K562 (cell line): ENCODE results near the gene ZNF324B. TPM values are rescaled to one million over a fixed set of nuclear protein-coding genes. Genes with fewer than 3 reads are reported as not detected.

Source experiments
- CREM ChIP-seq: IDR thresholded peaks from 2 replicates; pipeline ENCODE4 v1.6.1; 2014; ENCODE audit warnings: antibody characterized with exemption, low read depth
- CTBP1 ChIP-seq: fragments of 450-650 bp; IDR thresholded peaks from 2 replicates; pipeline ENCODE4 v1.6.1; 2016; ENCODE audit warnings: borderline replicate concordance
- FOXA3 ChIP-seq, 2 experiments: fragments of 450-650 bp in 1 of 2; sonication (generic) in 1 of 2; formaldehyde crosslinking; IDR thresholded peaks in 1 of 2; conservative IDR thresholded peaks in 1 of 2; 2 replicates each; pipeline versions ENCODE4 v1.4.0 to v1.8.0; 2020 to 2022; ENCODE audit warnings: mild to moderate bottlenecking in 2 of 2, missing genetic modification reagents in 1 of 2
- KLF13 ChIP-seq: fragments of 450-650 bp; IDR thresholded peaks from 2 replicates; pipeline ENCODE4 v1.6.1; 2016; ENCODE audit warnings: missing genetic modification characterization, low read depth, mild to moderate bottlenecking, missing compliant biosample characterization, moderate library complexity, borderline replicate concordance
- SAP30 ChIP-seq: fragments of 200-600 bp; sonication (generic); IDR thresholded peaks from 2 replicates; pipeline ENCODE4 v1.6.1; 2012; ENCODE audit warnings: borderline replicate concordance, low read depth, mild to moderate bottlenecking, moderate library complexity, low read length, control low read depth, inconsistent platforms; ENCODE audit not compliant: insufficient read depth, poor library complexity, severe bottlenecking
- TAF15 ChIP-seq: fragments of 200-400 bp; formaldehyde crosslinking; IDR thresholded peaks from 2 replicates; pipeline ENCODE4 v1.6.1; 2017; ENCODE audit warnings: mild to moderate bottlenecking, low read depth, low read length, moderate library complexity
- TAF7 ChIP-seq: fragments of 450-650 bp; IDR thresholded peaks from 2 replicates; pipeline ENCODE4 v1.6.1; 2016; ENCODE audit warnings: missing genetic modification characterization, missing compliant biosample characterization
- TEAD4 ChIP-seq, 2 experiments: sonication (generic) in 1 of 2; formaldehyde crosslinking in 1 of 2; IDR thresholded peaks; 2 replicates each; pipeline versions ENCODE4 v1.6.1 to v1.8.0; 2012 to 2022; ENCODE audit warnings: borderline replicate concordance in 1 of 2, inconsistent platforms in 1 of 2, low read length in 1 of 2, mild to moderate bottlenecking in 1 of 2, missing genetic modification reagents in 1 of 2
- ZNF121 ChIP-seq: sonication (generic); formaldehyde crosslinking; conservative IDR thresholded peaks from 2 replicates; pipeline ENCODE4 v1.8.0; 2022; ENCODE audit warnings: missing genetic modification reagents
- polyA plus RNA-seq, 8 experiments: library from polyadenylated mRNA; depleted of rRNA in 4 of 8; stranded (reverse) in 5 of 8; unstranded in 3 of 8; fragments of >200 nt; fragmentation: Nextera tagmentation in 2 of 8; fragmentation: Illumina TruSeq in 1 of 8; extraction: Ambion mirVana in 2 of 8; extraction: Trizol in 1 of 8; gene quantifications; 2 replicates each; pipeline versions ENCODE4 v1.2.1 to v1.2.3, GENCODE V29; 2011 to 2014; ENCODE audit warnings: inconsistent platforms in 1 of 8, missing spikeins in 1 of 8
- total RNA-seq, 7 experiments: library from RNA; depleted of rRNA in 6 of 7; stranded (reverse); fragments of >200 nt in 6 of 7; fragmentation: Illumina TruSeq in 2 of 7; extraction: Trizol in 2 of 7; gene quantifications; 2 replicates each; pipeline versions ENCODE4 v1.2.1 to v1.2.3, GENCODE V29; 2011 to 2021; ENCODE audit warnings: low replicate concordance in 1 of 7
- TF ChIP-seq, protein P1 (sequence below): sonication (generic); formaldehyde crosslinking; IDR thresholded peaks from 2 replicates; pipeline ENCODE4 v1.4.0; 2020; ENCODE audit warnings: mild to moderate bottlenecking, missing genetic modification reagents
- TF ChIP-seq, protein P2 (sequence below): fragments of 450-650 bp; IDR thresholded peaks from 2 replicates; pipeline ENCODE4 v1.6.1; 2017; ENCODE audit warnings: mild to moderate bottlenecking, moderate library complexity
- TF ChIP-seq, protein P3 (sequence below), 2 experiments: fragments of 200-800 bp in 1 of 2; sonication (Bioruptor generic) in 1 of 2; sonication (generic) in 1 of 2; formaldehyde crosslinking in 1 of 2; IDR thresholded peaks in 1 of 2; conservative IDR thresholded peaks in 1 of 2; 2 replicates each; pipeline versions ENCODE4 v1.5.0 to v1.6.1; 2016 to 2020; ENCODE audit warnings: missing compliant biosample characterization in 1 of 2, missing genetic modification characterization in 1 of 2, missing genetic modification reagents in 1 of 2
- TF ChIP-seq, protein P4 (sequence below): fragments of 150-350 bp; conservative IDR thresholded peaks from 2 replicates; pipeline ENCODE4 v1.6.1; 2014; ENCODE audit warnings: low read length

Gene ZNF324B
- total and polyA plus RNA-seq, 9 of the 15 experiments (the other 6 are each of a cell fraction or from before 2014, with no cell fraction given) = 0.20 to 13.5 (median 5.7) TPM

DNA sequence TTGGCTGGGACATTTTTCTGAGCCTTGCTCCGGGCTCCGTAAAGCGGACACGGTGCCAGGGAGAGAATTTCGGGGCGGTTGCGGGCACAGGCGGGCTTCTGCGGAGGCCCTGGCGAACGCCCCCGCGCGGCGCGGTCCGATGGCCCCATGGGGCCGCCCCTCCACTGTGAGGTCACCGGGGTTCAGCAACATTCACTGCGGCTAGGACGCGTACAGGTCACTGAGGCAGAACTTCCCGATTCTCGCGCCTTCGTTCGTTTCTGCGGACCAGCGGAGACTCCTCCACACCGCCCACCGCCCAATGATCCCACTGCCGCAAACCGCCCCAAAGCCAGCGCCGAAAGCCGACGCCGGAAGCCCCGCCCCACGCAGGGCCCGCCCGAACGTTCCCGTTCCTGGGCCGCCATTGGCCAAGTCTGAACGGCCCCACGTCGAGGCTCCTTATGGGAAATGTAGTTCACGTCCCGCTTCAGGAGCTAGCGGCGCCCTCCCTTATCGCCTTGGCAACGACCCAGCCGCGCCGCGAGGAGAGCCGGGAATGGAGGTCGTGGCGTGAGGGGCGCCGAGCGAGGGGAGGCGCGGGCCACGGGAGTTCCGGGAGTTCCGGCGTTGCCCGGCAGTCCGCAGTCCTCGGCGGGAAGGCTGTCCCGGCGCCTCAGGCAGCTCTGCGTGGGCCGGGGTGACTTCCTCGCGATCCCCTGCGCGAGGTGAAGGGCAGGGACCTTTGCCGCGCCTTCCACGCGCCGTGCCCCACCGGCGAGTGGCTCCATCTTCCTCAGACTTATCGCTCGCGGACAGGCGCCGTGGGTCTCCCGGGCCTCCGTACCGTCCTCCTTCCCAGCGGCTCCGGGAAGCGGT is 43.0 kb upstream of the ZNF324B start, which contains the start of gene ZNF584 (continued):
- TF ChIP-seq SAP30 = peak; percentile 25
- TF ChIP-seq CTBP1 = peak; percentile 43; the same call in 1 of the 2 replicates
- TF ChIP-seq, protein P1, sequence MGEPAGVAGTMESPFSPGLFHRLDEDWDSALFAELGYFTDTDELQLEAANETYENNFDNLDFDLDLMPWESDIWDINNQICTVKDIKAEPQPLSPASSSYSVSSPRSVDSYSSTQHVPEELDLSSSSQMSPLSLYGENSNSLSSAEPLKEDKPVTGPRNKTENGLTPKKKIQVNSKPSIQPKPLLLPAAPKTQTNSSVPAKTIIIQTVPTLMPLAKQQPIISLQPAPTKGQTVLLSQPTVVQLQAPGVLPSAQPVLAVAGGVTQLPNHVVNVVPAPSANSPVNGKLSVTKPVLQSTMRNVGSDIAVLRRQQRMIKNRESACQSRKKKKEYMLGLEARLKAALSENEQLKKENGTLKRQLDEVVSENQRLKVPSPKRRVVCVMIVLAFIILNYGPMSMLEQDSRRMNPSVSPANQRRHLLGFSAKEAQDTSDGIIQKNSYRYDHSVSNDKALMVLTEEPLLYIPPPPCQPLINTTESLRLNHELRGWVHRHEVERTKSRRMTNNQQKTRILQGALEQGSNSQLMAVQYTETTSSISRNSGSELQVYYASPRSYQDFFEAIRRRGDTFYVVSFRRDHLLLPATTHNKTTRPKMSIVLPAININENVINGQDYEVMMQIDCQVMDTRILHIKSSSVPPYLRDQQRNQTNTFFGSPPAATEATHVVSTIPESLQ (CRISPR knock-in tag) = peak; percentile 80; the same call in 1 of the 2 replicates
- TF ChIP-seq TAF15 = no peak
- peak; percentile 22; the same call in 1 of the 2 replicates for TF ChIP-seq TEAD4 (IDR thresholded peaks at IDR 0.05; ENCODE audit: low read length)
- TF ChIP-seq TEAD4 (CRISPR knock-in tag; IDR thresholded peaks at IDR 0.05; ENCODE audit: borderline replicate concordance) = no peak
- TF ChIP-seq KLF13 = no peak
- TF ChIP-seq, protein P2, sequence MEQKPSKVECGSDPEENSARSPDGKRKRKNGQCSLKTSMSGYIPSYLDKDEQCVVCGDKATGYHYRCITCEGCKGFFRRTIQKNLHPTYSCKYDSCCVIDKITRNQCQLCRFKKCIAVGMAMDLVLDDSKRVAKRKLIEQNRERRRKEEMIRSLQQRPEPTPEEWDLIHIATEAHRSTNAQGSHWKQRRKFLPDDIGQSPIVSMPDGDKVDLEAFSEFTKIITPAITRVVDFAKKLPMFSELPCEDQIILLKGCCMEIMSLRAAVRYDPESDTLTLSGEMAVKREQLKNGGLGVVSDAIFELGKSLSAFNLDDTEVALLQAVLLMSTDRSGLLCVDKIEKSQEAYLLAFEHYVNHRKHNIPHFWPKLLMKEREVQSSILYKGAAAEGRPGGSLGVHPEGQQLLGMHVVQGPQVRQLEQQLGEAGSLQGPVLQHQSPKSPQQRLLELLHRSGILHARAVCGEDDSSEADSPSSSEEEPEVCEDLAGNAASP = no peak
- TF ChIP-seq, protein P3, sequence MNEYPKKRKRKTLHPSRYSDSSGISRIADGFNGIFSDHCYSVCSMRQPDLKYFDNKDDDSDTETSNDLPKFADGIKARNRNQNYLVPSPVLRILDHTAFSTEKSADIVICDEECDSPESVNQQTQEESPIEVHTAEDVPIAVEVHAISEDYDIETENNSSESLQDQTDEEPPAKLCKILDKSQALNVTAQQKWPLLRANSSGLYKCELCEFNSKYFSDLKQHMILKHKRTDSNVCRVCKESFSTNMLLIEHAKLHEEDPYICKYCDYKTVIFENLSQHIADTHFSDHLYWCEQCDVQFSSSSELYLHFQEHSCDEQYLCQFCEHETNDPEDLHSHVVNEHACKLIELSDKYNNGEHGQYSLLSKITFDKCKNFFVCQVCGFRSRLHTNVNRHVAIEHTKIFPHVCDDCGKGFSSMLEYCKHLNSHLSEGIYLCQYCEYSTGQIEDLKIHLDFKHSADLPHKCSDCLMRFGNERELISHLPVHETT (CRISPR knock-in tag; conservative IDR thresholded peaks at IDR 0.05 in 1 of 2, IDR thresholded peaks at IDR 0.05 in 1 of 2) = peak in 1 of 2 experiments; percentile 87; a peak in 2 of 4 replicates
- TF ChIP-seq, protein P4, sequence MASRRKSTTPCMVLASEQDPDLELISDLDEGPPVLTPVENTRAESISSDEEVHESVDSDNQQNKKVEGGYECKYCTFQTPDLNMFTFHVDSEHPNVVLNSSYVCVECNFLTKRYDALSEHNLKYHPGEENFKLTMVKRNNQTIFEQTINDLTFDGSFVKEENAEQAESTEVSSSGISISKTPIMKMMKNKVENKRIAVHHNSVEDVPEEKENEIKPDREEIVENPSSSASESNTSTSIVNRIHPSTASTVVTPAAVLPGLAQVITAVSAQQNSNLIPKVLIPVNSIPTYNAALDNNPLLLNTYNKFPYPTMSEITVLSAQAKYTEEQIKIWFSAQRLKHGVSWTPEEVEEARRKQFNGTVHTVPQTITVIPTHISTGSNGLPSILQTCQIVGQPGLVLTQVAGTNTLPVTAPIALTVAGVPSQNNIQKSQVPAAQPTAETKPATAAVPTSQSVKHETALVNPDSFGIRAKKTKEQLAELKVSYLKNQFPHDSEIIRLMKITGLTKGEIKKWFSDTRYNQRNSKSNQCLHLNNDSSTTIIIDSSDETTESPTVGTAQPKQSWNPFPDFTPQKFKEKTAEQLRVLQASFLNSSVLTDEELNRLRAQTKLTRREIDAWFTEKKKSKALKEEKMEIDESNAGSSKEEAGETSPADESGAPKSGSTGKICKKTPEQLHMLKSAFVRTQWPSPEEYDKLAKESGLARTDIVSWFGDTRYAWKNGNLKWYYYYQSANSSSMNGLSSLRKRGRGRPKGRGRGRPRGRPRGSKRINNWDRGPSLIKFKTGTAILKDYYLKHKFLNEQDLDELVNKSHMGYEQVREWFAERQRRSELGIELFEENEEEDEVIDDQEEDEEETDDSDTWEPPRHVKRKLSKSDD = no peak
- no peak for TF ChIP-seq ZNF121
- peak; percentile 69 for TF ChIP-seq TAF7
- TF ChIP-seq FOXA3 (CRISPR knock-in tag; conservative IDR thresholded peaks at IDR 0.05 in 1 of 2, IDR thresholded peaks at IDR 0.05 in 1 of 2) = 0 out of 4 replicates have a peak, but pooled peaks of 1 of the 2 experiments have one; percentile 51
- peak; percentile 93 for TF ChIP-seq CREM
